Measurements from ENCODE around the gene DENND6B. TPM values are rescaled to one million over a fixed set of nuclear protein-coding genes. Genes with fewer than 3 reads are reported as not detected.

Gene DENND6B
- total RNA-seq, 1 experiment from 2014 or later: 2.5 TPM

GRCh38 chr22:50308597-50308935 is 18.2 kb downstream of the DENND6B start (continued):
- TF ChIP-seq SP1 (CRISPR knock-in tag; conservative IDR thresholded peaks at IDR 0.05) (no peak), ATF2 (CRISPR knock-in tag; IDR thresholded peaks at IDR 0.05; ENCODE audit: borderline replicate concordance, low read depth) (no peak), HMGXB4 (CRISPR knock-in tag; IDR thresholded peaks at IDR 0.05) (no peak), NFE2L1 (CRISPR knock-in tag; IDR thresholded peaks at IDR 0.05) (no peak), USF1 (CRISPR knock-in tag; IDR thresholded peaks at IDR 0.05) (no peak)

- CTCF ChIA-PET: interaction anchor here (0.6 to 2.1 kb wide), 7 partner anchors 8 to 218 kb away, joined by 3 to 9 read pairs (median 5); partner anchors contain the start of gene SCO2
- POLR2A ChIA-PET: interaction anchor here (1.0 to 2.2 kb wide), 4 partner anchors 14 to 386 kb away, joined by 3 to 10 read pairs (median 4); no protein-coding TSS in a partner anchor
- H3K27ac Mint-ChIP-seq: no peak overlapping the region
These were observed 18.8 kb downstream of the DENND6B start for GRCh38 chr22:50307890-50308596.

More at GRCh38 chr22:50307890-50308596, 18.8 kb downstream of the DENND6B start:
- no peaks in the 10 kb centered on the region for H3K9me3 Mint-ChIP-seq
- H3K4me1 Mint-ChIP-seq: peaks cover 29% of the 10 kb centered on the region
- ATAC-seq (no peak), DNase-seq (ENCODE audit: low spot score) (no peak)
- TF ChIP-seq TP53 (CRISPR knock-in tag; IDR thresholded peaks at IDR 0.05) (no peak), E2F4 (CRISPR knock-in tag; IDR thresholded peaks at IDR 0.05; ENCODE audit: borderline replicate concordance, low read depth) (no peak), ZNF425 (CRISPR knock-in tag; conservative IDR thresholded peaks at IDR 0.05) (no peak), PRRX2 (CRISPR knock-in tag; IDR thresholded peaks at IDR 0.05) (no peak), CDX4 (CRISPR knock-in tag; IDR thresholded peaks at IDR 0.05; ENCODE audit: borderline replicate concordance) (no peak), ZNF416 (CRISPR knock-in tag; IDR thresholded peaks at IDR 0.05) (no peak), ETV6 (CRISPR knock-in tag; IDR thresholded peaks at IDR 0.05) (no peak), ATF1 (CRISPR knock-in tag; IDR thresholded peaks at IDR 0.05) (no peak), NR2C2 (CRISPR knock-in tag; IDR thresholded peaks at IDR 0.05) (no peak), E2F5 (CRISPR knock-in tag; IDR thresholded peaks at IDR 0.05) (no peak), ZNF219 (CRISPR knock-in tag; IDR thresholded peaks at IDR 0.05; ENCODE audit: borderline replicate concordance) (no peak), ATF3 (CRISPR knock-in tag; conservative IDR thresholded peaks at IDR 0.05) (no peak), GRHL2 (CRISPR knock-in tag; IDR thresholded peaks at IDR 0.05; ENCODE audit: insufficient replicate concordance, severe bottlenecking) (no peak)
- H3K4me3 Mint-ChIP-seq: no peak overlapping the region
- no peaks in the 10 kb centered on the region for H3K36me3 Mint-ChIP-seq
- H3K27me3 Mint-ChIP-seq (ENCODE audit: low read depth): peaks cover 6% of the 10 kb centered on the region; the same call in 1 of the 2 replicates

Data from WTC11 (cell line).